HuH-7.5 (cell line): ENCODE data around the gene USH1G.

ENCODE experiments used
- DNase-seq: peaks from one replicate; pipeline ENCODE4 v3.0.0; 2011; ENCODE audit warnings: low spot score

The USH1G gene

GRCh38 chr17:74903034-74903433 is 20.0 kb downstream of the USH1G start:
- no peak for DNase-seq

GRCh38 chr17:74901353-74902135 is 21.5 kb downstream of the USH1G start:
- DNase-seq, result no peak

GRCh38 chr17:74900208-74900607 is 22.8 kb downstream of the USH1G start:
- DNase-seq, result no peak

- DNase-seq, result no peak
Observed at GRCh38 chr17:74898376-74898946, 24.6 kb downstream of the USH1G start.

- DNase-seq, result no peak
Observed at GRCh38 chr17:74893936-74894671, 29.0 kb downstream of the USH1G start.

- DNase-seq, result peak; percentile 77
Observed at GRCh38 chr17:74892974-74893911, 29.8 kb downstream of the USH1G start, which contains the start of gene FADS6. FADS6 (minus strand) TSS chr17:74893633; CDS start chr17:74893595, 38 bp downstream.

- DNase-seq, result no peak
Observed at GRCh38 chr17:74892013-74892841, 30.8 kb downstream of the USH1G start.

GRCh38 chr17:74890554-74890953 is 32.5 kb downstream of the USH1G start:
- no peak for DNase-seq

- no peak for DNase-seq
Observed at GRCh38 chr17:74888469-74888868, 34.6 kb downstream of the USH1G start.

GRCh38 chr17:74883241-74883745 is 39.8 kb downstream of the USH1G start:
- DNase-seq, result no peak

GRCh38 chr17:74882517-74883240 is 40.4 kb downstream of the USH1G start:
- no peak for DNase-seq

- DNase-seq, result no peak
Observed at GRCh38 chr17:74881073-74881472, 42.0 kb downstream of the USH1G start.

GRCh38 chr17:74879308-74879707 is 43.7 kb downstream of the USH1G start:
- no peak for DNase-seq

GRCh38 chr17:74878658-74879057 is 44.4 kb downstream of the USH1G start:
- DNase-seq, result no peak

GRCh38 chr17:74877592-74878548 is 45.2 kb downstream of the USH1G start:
- no peak for DNase-seq

- no peak for DNase-seq
Observed at GRCh38 chr17:74875977-74876593, 47.0 kb downstream of the USH1G start.

GRCh38 chr17:74875155-74875976 is 47.7 kb downstream of the USH1G start:
- no peak for DNase-seq
